Left renal cortex interstitium (tissue), 4 donors: ENCODE measurements around the gene RHOXF1. TPM values are rescaled to one million over a fixed set of nuclear protein-coding genes. Genes with fewer than 3 reads are reported as not detected.
"Not testable (repeated sequence)": the region's sequence is repeated elsewhere in the genome, so short reads cannot be mapped to it uniquely, and the experiment has no call there.

Source experiments
- DNase-seq, 4 donors: peaks; one replicate each; pipeline ENCODE4 v3.0.0-alpha.2; 2013; ENCODE audit warnings: low read depth in 4 of 4, low spot score in 2 of 4, missing footprints in 1 of 4
- polyA plus RNA-seq, 4 donors: library from polyadenylated mRNA; unstranded; fragments of 120-200 nt; gene quantifications; one replicate each; pipeline ENCODE4 v1.2.1, GENCODE V29; 2013; ENCODE audit not compliant: insufficient read length in 4 of 4

The RHOXF1 gene
- polyA plus RNA-seq, 4 donors = 0.17 to 3.9 (median 1.6) TPM

- DNase-seq = no peak
Observed at GRCh38 chrX:120087289-120088017, 28.3 kb downstream of the RHOXF1 start.

- DNase-seq = not testable (repeated sequence)
Observed at GRCh38 chrX:120085553-120086185, 30.0 kb downstream of the RHOXF1 start.

GRCh38 chrX:120077590-120077989 is 38.1 kb downstream of the RHOXF1 start, which contains the start of gene RHOXF2B:
Gene RHOXF2B (minus strand): TSS chrX:120077690. CDS start chrX:120077552, 138 bp downstream.
- not testable (repeated sequence) for DNase-seq

- not testable (repeated sequence) for DNase-seq
Observed at GRCh38 chrX:120066169-120066568, 49.5 kb downstream of the RHOXF1 start.

Other genes with a start within 250 kb of the RHOXF1 start
- 10 to 100 TPM in 3 of 4 donors, 1 to 10 TPM in 1; 9.3 to 13.5 (median 12.2) TPM for gene RNF113A, start 244.2 kb downstream of the RHOXF1 start, polyA plus RNA-seq
- 100 to 1,000 TPM; 118 to 179 (median 134) TPM for gene NDUFA1, start 244.1 kb downstream of the RHOXF1 start, polyA plus RNA-seq
- gene AKAP14, start 220.0 kb downstream of the RHOXF1 start, polyA plus RNA-seq = under 1 TPM in 3 of 4 donors, not detected in 1; 0.34 to 0.77 (median 0.49) TPM
- 10 to 100 TPM; 12.3 to 18.2 (median 15.9) TPM for gene NKAP, start 172.2 kb downstream of the RHOXF1 start, polyA plus RNA-seq
- under 1 TPM in 2 of 4 donors, not detected in 2; 0.14 to 0.94 TPM for gene RHOXF2B, start 38.2 kb downstream of the RHOXF1 start, polyA plus RNA-seq
- under 1 TPM in 1 of 4 donors, not detected in 3; 0.25 TPM for gene RHOXF2, start 42.7 kb upstream of the RHOXF1 start, polyA plus RNA-seq
- gene ZBTB33, start 134.9 kb upstream of the RHOXF1 start, polyA plus RNA-seq = 10 to 100 TPM; 22.4 to 27.5 (median 25.5) TPM
- under 1 TPM; 0.25 to 0.95 (median 0.52) TPM for gene TMEM255A, start 195.5 kb upstream of the RHOXF1 start, polyA plus RNA-seq
- under 1 TPM in 3 of 4 donors, not detected in 1; 0.04 to 0.06 (median 0.04) TPM for gene ATP1B4, start 246.2 kb upstream of the RHOXF1 start, polyA plus RNA-seq